HepG2 (cell line): Measurements from ENCODE around the gene NOA1. TPM values are rescaled to one million over a fixed set of nuclear protein-coding genes. Genes with fewer than 3 reads are reported as not detected.

Experiments
- ATAD3A ChIP-seq: sonication (generic); formaldehyde crosslinking; IDR thresholded peaks from 2 replicates; pipeline ENCODE4 v1.4.0; 2020; ENCODE audit warnings: missing genetic modification reagents
- ATF1 ChIP-seq: IDR thresholded peaks from 2 replicates; pipeline ENCODE4 v1.6.1; 2016; ENCODE audit warnings: mild to moderate bottlenecking, control low read depth
- CC2D1A ChIP-seq: sonication (generic); formaldehyde crosslinking; IDR thresholded peaks from 2 replicates; pipeline ENCODE4 v1.8.1; 2023; ENCODE audit warnings: mild to moderate bottlenecking, missing genetic modification reagents
- CENPBD1 ChIP-seq: sonication (generic); formaldehyde crosslinking; IDR thresholded peaks from 2 replicates; pipeline ENCODE4 v1.8.0; 2022; ENCODE audit warnings: missing genetic modification reagents, low read depth, mild to moderate bottlenecking, borderline replicate concordance
- CHD4 ChIP-seq: fragments of 200-600 bp; sonication (generic); IDR thresholded peaks from 2 replicates; pipeline ENCODE4 v1.7.0; 2017; ENCODE audit warnings: mild to moderate bottlenecking, low read length, borderline replicate concordance
- DMAP1 ChIP-seq: IDR thresholded peaks from 2 replicates; pipeline ENCODE4 v1.6.1; 2016
- DPF2 ChIP-seq: sonication (generic); formaldehyde crosslinking; IDR thresholded peaks from 2 replicates; pipeline ENCODE4 v1.4.0; 2020; ENCODE audit warnings: mild to moderate bottlenecking, low read depth, missing genetic modification reagents, borderline replicate concordance
- GFI1 ChIP-seq: sonication (generic); formaldehyde crosslinking; IDR thresholded peaks from 2 replicates; pipeline ENCODE4 v1.5.0; 2020; ENCODE audit warnings: missing genetic modification reagents, mild to moderate bottlenecking, borderline replicate concordance
- KAT2B ChIP-seq: fragments of 150-350 bp; IDR thresholded peaks from 2 replicates; pipeline ENCODE4 v1.6.1; 2014; ENCODE audit warnings: low read depth, low read length, borderline replicate concordance
- KAT8 ChIP-seq: IDR thresholded peaks from 2 replicates; pipeline ENCODE4 v1.6.1; 2016; ENCODE audit warnings: missing genetic modification reagents, missing compliant biosample characterization
- MAZ ChIP-seq, 2 experiments: sonication (generic) in 1 of 2; formaldehyde crosslinking in 1 of 2; IDR thresholded peaks; 2 replicates each; pipeline versions ENCODE4 v1.5.0 to v1.6.1; 2012 to 2020; ENCODE audit warnings: low read depth in 2 of 2, mild to moderate bottlenecking in 2 of 2, borderline replicate concordance in 1 of 2, improper control_type of control experiment in 1 of 2, low read length in 1 of 2, missing genetic modification reagents in 1 of 2, moderate library complexity in 1 of 2
- MED8 ChIP-seq: sonication (generic); formaldehyde crosslinking; IDR thresholded peaks from 2 replicates; pipeline ENCODE4 v1.8.1; 2023; ENCODE audit warnings: mild to moderate bottlenecking, missing genetic modification reagents; ENCODE audit not compliant: insufficient replicate concordance
- MXD4 ChIP-seq: IDR thresholded peaks from 2 replicates; pipeline ENCODE4 v1.6.1; 2016; ENCODE audit warnings: mild to moderate bottlenecking, missing biosample characterization, missing genetic modification reagents
- NONO ChIP-seq, 2 experiments: fragments of 450-650 bp in 1 of 2; sonication (generic) in 1 of 2; formaldehyde crosslinking in 1 of 2; IDR thresholded peaks in 1 of 2; conservative IDR thresholded peaks in 1 of 2; 2 replicates each; pipeline versions ENCODE4 v1.6.1 to v1.8.0; 2017 to 2022; ENCODE audit warnings: mild to moderate bottlenecking in 1 of 2, missing genetic modification reagents in 1 of 2, moderate library complexity in 1 of 2
- POLR2A ChIP-seq, 2 experiments: IDR thresholded peaks; 2 replicates each; pipeline ENCODE4 v1.6.1; 2011; ENCODE audit warnings: low read depth in 2 of 2, low read length in 2 of 2, mild to moderate bottlenecking in 1 of 2, moderate library complexity in 1 of 2; ENCODE audit not compliant: insufficient read depth in 1 of 2
- RARA ChIP-seq: IDR thresholded peaks from 2 replicates; pipeline ENCODE4 v1.6.1; 2016; ENCODE audit warnings: missing genetic modification reagents, missing compliant biosample characterization
- RFX5 ChIP-seq: IDR thresholded peaks from 2 replicates; pipeline ENCODE4 v1.6.1; 2011; ENCODE audit warnings: low read depth, low read length, improper control_type of control experiment
- RFXANK ChIP-seq: IDR thresholded peaks from 2 replicates; pipeline ENCODE4 v1.6.1; 2016
- SETDB1 ChIP-seq: sonication (generic); formaldehyde crosslinking; IDR thresholded peaks from 2 replicates; pipeline ENCODE4 v1.5.1; 2020; ENCODE audit warnings: missing genetic modification reagents, mild to moderate bottlenecking, borderline replicate concordance
- SMYD3 ChIP-seq: sonication (generic); formaldehyde crosslinking; IDR thresholded peaks from 2 replicates; pipeline ENCODE4 v1.8.1; 2023; ENCODE audit warnings: mild to moderate bottlenecking, missing genetic modification reagents
- SOX5 ChIP-seq: IDR thresholded peaks from 2 replicates; pipeline ENCODE4 v1.6.1; 2016; ENCODE audit warnings: borderline replicate concordance
- TARDBP ChIP-seq: sonication (generic); formaldehyde crosslinking; IDR thresholded peaks from 2 replicates; pipeline ENCODE4 v1.8.0; 2022; ENCODE audit warnings: mild to moderate bottlenecking, missing genetic modification reagents
- TBL1XR1 ChIP-seq: fragments of 150-350 bp; IDR thresholded peaks from 2 replicates; pipeline ENCODE4 v1.6.1; 2014; ENCODE audit warnings: borderline replicate concordance, low read length; ENCODE audit not compliant: partially characterized antibody
- TBX2 ChIP-seq: sonication (generic); formaldehyde crosslinking; IDR thresholded peaks from 2 replicates; pipeline ENCODE4 v1.5.0; 2020; ENCODE audit warnings: missing genetic modification reagents, mild to moderate bottlenecking, borderline replicate concordance
- TFDP1 ChIP-seq: IDR thresholded peaks from 2 replicates; pipeline ENCODE4 v1.6.1; 2016; ENCODE audit warnings: missing compliant biosample characterization, missing genetic modification reagents, borderline replicate concordance
- U2AF2 ChIP-seq: fragments of 200-400 bp; formaldehyde crosslinking; IDR thresholded peaks from 2 replicates; pipeline ENCODE4 v1.6.1; 2017; ENCODE audit warnings: low read depth, mild to moderate bottlenecking, low read length
- XBP1 ChIP-seq: sonication (generic); formaldehyde crosslinking; IDR thresholded peaks from 2 replicates; pipeline ENCODE4 v1.5.0; 2020; ENCODE audit warnings: missing genetic modification reagents
- ZC3H13 ChIP-seq: sonication (generic); formaldehyde crosslinking; IDR thresholded peaks from 2 replicates; pipeline ENCODE4 v1.8.1; 2023; ENCODE audit warnings: mild to moderate bottlenecking, missing genetic modification reagents, moderate library complexity
- ZNF331 ChIP-seq: sonication (generic); formaldehyde crosslinking; IDR thresholded peaks from 2 replicates; pipeline ENCODE4 v1.4.0; 2020; ENCODE audit warnings: missing genetic modification reagents
- ZNF441 ChIP-seq: sonication (generic); formaldehyde crosslinking; IDR thresholded peaks from 2 replicates; pipeline ENCODE4 v1.7.0; 2021; ENCODE audit warnings: missing genetic modification reagents, borderline replicate concordance
- ZNF713 ChIP-seq: sonication (generic); formaldehyde crosslinking; IDR thresholded peaks from 2 replicates; pipeline ENCODE4 v1.4.0; 2020; ENCODE audit warnings: mild to moderate bottlenecking, missing genetic modification reagents
- ZNF749 ChIP-seq: sonication (generic); formaldehyde crosslinking; IDR thresholded peaks from 2 replicates; pipeline ENCODE4 v1.8.0; 2022; ENCODE audit warnings: mild to moderate bottlenecking, missing genetic modification reagents, moderate library complexity, borderline replicate concordance
- polyA plus RNA-seq, 8 experiments: library from polyadenylated mRNA; depleted of rRNA in 3 of 8; stranded (reverse) in 7 of 8; unstranded in 1 of 8; fragments of >200 nt; fragmentation: Illumina TruSeq in 4 of 8; extraction: Trizol in 4 of 8; gene quantifications; 2 replicates each; pipeline versions ENCODE4 v1.2.1 to v1.2.3, GENCODE V29; 2011 to 2016; ENCODE audit warnings: low read depth in 4 of 8, missing spikeins in 1 of 8, mixed read lengths in 1 of 8; ENCODE audit not compliant: insufficient read depth in 1 of 8
- total RNA-seq, 5 experiments: library from RNA; depleted of rRNA; stranded (reverse); fragments of >200 nt; fragmentation: Illumina TruSeq; extraction: Trizol; gene quantifications; 2 replicates each; pipeline ENCODE4 v1.2.3, GENCODE V29; 2016; ENCODE audit warnings: low read depth in 1 of 5

Gene NOA1
- total and polyA plus RNA-seq, 2 of the 13 experiments (the other 11 are each of a cell fraction or from before 2014, with no cell fraction given): 17.3 to 19.0 TPM

GRCh38 chr4:56977321-56978012 is at the start of gene NOA1 (continued):
- TF ChIP-seq ZNF749 (CRISPR knock-in tag) (no peak), ZNF441 (CRISPR knock-in tag) (no peak), ZC3H13 (no peak; the same call in 1 of the 2 replicates), DPF2 (no peak), MAZ (IDR thresholded peaks at IDR 0.05; ENCODE audit: borderline replicate concordance, low read depth, low read length) (no peak), MAZ (CRISPR knock-in tag; IDR thresholded peaks at IDR 0.05; ENCODE audit: low read depth) (peak; percentile 20; the same call in 1 of the 2 replicates), CC2D1A (0 out of 2 replicates have a peak, but pooled peaks have one; percentile 10), RFXANK (CRISPR knock-in tag) (no peak), SMYD3 (CRISPR knock-in tag) (no peak), TBX2 (CRISPR knock-in tag) (peak; percentile 6; the same call in 1 of the 2 replicates), ZNF331 (CRISPR knock-in tag) (no peak), RFX5 (no peak), MED8 (peak; percentile 49), TFDP1 (peak; percentile 34; the same call in 1 of the 2 replicates), ATF1 (CRISPR knock-in tag) (no peak), TARDBP (CRISPR knock-in tag) (peak; percentile 55; the same call in 1 of the 2 replicates), XBP1 (CRISPR knock-in tag) (no peak), GFI1 (CRISPR knock-in tag) (no peak), ATAD3A (CRISPR knock-in tag) (no peak), POLR2A (IDR thresholded peaks at IDR 0.05; ENCODE audit: insufficient read depth in 1 of 2, low read depth in 2 of 2, low read length in 2 of 2) (peak; percentile 90 to 98), U2AF2 (no peak), KAT2B (no peak), SOX5 (CRISPR knock-in tag) (no peak), MXD4 (CRISPR knock-in tag) (peak; percentile 16; the same call in 1 of the 2 replicates), CENPBD1 (CRISPR knock-in tag) (no peak), KAT8 (CRISPR knock-in tag) (peak; percentile 49; the same call in 1 of the 2 replicates), DMAP1 (peak; percentile 71; the same call in 1 of the 2 replicates), RARA (CRISPR knock-in tag) (no peak), SETDB1 (no peak), TBL1XR1 (no peak), ZNF713 (0 out of 2 replicates have a peak, but pooled peaks have one; percentile 30), CHD4 (0 out of 2 replicates have a peak, but pooled peaks have one; percentile 56), NONO (IDR thresholded peaks at IDR 0.05) (no peak), NONO (CRISPR knock-in tag; conservative IDR thresholded peaks at IDR 0.05) (peak; percentile 60; the same call in 1 of the 2 replicates)
